HG02943 (cell line): ENCODE results near the gene NDUFV2.

Experiments used
- ATAC-seq: cut with Tn5 transposase; IDR thresholded peaks from one replicate; pipeline ENCODE4 v1.9.1; 2021; ENCODE audit warnings: mild to moderate bottlenecking, low read depth, moderate library complexity; ENCODE audit not compliant: unreplicated experiment

NDUFV2 gene

GRCh38 chr18:9113468-9114149, 11.1 kb downstream of the NDUFV2 start:
- ATAC-seq, result no peak

GRCh38 chr18:9115984-9116383, 13.5 kb downstream of the NDUFV2 start:
- ATAC-seq, result no peak

GRCh38 chr18:9117980-9118841, 15.7 kb downstream of the NDUFV2 start:
- no peak for ATAC-seq

DNA sequence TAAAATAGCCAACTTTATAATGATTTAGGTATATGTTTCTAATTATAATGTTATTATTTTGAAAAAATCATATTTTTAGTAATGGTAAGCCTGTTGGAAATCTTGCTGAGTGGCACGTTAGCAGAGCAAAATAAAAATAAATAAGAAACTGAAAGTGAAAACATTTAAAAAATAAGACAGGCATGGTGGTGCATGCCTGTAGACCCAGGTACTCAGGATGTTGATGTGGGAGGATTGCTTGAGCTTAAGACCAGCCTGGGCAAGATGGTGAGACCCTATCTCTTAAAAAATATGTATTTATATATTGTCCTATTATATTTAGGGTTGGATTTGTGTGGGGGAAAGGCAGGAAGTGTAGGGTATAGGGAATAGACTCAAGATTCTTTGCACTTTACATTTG, 18.3 kb downstream of the NDUFV2 start:
- no peak for ATAC-seq

DNA sequence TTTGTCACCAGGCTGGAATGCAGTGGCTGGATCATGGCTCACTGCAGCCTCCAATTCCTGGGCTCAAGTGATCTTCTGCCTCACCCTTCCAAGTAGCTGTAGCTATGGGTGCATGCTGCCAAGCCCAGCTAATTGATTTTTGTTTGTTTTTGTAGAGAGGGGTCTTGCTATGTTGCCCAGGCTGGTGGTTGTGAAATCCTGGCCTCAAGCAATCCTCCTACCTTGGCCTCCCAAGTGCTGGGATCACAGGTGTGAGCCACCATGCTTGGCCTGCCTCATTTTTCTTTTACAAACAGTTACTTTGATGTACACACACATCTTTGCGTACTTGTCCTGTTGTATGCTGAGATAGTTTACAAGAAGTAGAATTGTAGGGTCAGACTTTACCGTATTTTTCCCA, 21.0 kb downstream of the NDUFV2 start:
- ATAC-seq, result no peak

- no peak for ATAC-seq
These were observed 22.3 kb downstream of the NDUFV2 start for GRCh38 chr18:9124824-9125223.

- no peak for ATAC-seq
These were observed 23.8 kb downstream of the NDUFV2 start for GRCh38 chr18:9126337-9126736.

DNA sequence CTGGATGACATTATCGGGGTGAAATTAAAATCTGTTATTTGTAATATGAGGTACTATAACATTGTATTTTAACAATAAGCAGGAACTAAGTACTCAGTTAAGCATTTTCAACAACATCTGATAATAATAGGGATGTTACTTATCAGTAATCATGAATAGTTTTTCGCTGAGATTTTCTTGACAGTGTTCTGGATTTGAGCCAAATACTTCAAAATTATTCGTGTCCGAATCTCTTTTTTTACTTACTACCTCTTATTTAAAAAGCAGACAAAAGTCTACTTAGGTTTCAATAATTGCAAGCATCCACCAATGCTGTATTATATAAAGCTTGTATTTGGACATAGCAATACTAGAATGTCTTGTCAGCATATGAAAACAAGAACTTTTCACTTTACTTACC, 27.7 kb downstream of the NDUFV2 start:
- no peak for ATAC-seq

DNA sequence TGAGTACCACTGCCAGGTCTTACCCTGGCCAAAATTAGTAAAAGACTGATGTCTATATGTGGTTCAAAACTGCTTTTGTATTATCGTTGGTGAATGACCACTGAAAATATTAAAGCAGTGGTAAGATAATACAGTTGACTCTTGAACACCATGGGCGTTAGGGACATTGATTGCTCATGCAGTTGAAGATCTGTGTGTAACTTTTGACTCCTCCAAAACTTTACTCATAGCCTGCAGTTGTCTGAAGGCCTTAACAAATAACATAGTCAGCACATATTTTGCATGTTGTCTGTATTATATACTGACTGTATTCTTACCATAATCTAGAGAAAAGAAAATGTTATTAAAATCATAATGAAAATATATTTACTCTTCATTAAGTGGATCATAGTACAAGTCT, 28.3 kb downstream of the NDUFV2 start:
- no peak for ATAC-seq

DNA sequence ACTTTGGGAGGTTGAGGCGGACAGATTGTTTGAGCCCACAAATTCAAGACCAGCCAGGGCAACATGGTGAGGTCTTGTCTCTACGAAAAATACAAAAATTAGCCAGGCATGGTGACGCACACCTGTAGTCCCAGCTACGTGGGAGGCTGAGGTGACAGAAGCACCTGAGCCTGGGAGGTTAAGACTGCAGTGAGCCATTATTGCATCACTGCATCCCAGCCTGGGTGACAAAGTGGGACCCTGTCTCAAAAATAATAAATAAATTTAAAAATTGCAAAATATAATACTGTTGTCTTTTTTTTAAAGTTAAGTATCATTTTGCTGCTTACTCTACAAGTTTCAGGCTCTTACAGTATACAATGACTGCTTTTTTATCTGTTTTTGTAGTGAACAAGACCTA, 30.1 kb downstream of the NDUFV2 start:
- no peak for ATAC-seq

- ATAC-seq, result no peak
These were observed 30.7 kb downstream of the NDUFV2 start for GRCh38 chr18:9133225-9133624.

DNA sequence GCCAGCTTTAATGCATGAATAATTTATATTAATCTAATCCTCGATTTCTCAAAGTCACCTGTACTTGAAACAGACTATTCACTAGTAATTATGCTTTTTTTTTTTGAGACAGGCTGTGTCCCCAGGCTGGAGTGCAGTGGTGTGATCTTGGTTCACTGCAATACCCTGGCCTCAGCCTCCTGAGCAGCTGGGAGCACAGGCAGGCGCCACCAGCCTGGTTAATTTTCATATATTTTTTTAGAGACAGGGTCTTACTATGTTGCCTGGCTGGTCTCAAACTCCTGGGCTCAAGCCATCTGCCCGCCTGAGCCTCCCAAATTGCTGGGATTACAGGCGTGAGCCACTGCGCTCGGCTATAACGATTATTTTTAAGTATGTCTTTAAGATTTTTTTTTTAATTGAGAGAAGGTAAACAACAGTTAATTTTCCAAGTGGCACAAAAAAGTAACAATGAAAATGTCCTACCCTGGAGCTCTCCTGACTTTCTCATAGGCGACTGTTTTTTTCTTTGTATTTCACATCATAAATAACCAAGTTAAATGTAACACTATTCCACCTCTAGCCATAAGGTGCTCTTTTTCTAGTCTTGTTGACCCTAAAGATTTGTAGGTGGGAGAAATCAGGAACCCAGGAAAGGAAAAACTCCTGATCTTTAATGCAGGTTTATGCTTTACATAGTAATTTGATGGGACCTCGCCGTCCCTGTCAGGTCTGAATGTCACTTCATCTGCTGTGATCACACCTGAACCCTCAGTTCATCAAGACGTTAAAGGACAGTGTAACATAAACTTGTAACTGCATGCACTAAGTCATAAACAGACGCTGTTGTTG, 32.8 kb downstream of the NDUFV2 start:
- ATAC-seq, result no peak

GRCh38 chr18:9135912-9136314, 33.4 kb downstream of the NDUFV2 start:
- ATAC-seq, result peak; percentile 18

DNA sequence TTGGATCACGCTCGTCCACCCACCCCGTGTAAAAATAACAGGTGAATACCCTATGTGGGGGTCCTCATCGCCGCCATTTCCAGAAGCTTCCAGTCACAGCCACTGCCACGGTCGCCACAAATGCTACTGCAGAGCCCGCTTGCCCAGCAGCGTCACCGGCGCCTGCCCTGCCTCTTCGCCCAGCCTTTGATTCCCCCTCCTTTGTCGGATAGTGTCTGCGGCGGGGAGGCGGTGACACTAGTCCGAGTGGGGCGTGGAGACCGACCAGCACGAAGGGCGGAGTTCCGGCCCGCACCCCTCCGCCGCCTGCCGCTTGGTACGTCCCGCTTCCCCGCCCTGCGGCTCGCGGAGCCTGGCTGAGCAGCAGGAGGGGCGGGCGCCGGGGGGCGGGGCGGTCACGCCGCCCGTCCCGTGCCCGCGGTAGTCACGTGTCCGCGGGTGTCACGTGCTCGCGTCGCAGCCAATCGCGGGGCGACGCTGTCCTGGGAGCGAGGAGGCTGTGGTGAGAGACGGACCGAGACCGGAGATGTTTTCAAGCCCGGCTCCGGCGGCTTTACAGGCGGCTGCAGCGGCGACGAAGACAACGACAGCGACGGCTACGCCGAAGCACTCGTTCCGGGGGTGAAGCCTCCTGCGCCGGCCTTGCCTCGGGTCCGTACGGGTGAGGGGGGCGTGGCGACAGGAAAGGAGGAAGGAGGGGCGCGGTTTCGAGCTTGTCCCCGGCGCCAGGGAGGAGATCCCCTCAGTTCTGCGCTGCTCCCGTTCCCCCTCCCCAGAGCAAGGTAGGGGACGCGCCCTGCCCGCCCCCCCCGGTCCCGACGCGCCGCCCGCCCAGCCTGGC, 34.0 kb downstream of the NDUFV2 start, which contains the start of gene ANKRD12:
ANKRD12 (plus strand) TSS at position 467 of the 841 bp plus-strand sequence. CDS start 45,652 bp downstream, outside the sequence.
- peak; percentile 63 for ATAC-seq

GRCh38 chr18:9137168-9138066, 34.9 kb downstream of the NDUFV2 start:
- ATAC-seq, result peak; percentile 24

- no peak for ATAC-seq
These were observed 37.0 kb downstream of the NDUFV2 start for GRCh38 chr18:9139400-9140039.

- ATAC-seq, result no peak
These were observed 37.9 kb downstream of the NDUFV2 start for GRCh38 chr18:9140381-9140780.

- ATAC-seq, result no peak
These were observed 38.5 kb downstream of the NDUFV2 start for GRCh38 chr18:9140984-9141383.

GRCh38 chr18:9146224-9146623, 43.7 kb downstream of the NDUFV2 start:
- no peak for ATAC-seq
